HepG2 (cell line): ENCODE measurements around the gene EPHB6. TPM values are rescaled to one million over a fixed set of nuclear protein-coding genes. Genes with fewer than 3 reads are reported as not detected.

ENCODE experiments used
- ATAC-seq: fragments of 200-7000 bp; cut with Tn5 transposase; 3 replicates; pipeline ENCODE4 v1.9.1; 2020; ENCODE audit warnings: mild to moderate bottlenecking, moderate library complexity
- BruUV-seq: library from RNA; stranded (reverse); fragments of 400-500 nt; replicated peaks from 2 replicates; lab custom pipeline; 2021; lab: Mats Ljungman, UMichigan
- CTCF ChIA-PET: fragments of 300-600 bp; formaldehyde crosslinking; extraction: SDS; loops from one replicate; lab custom pipeline; 2021; ENCODE audit warnings: low total read pairs, inconsistent platforms, low intra/inter-chr PET ratio; lab: Yijun Ruan, JAX
- POLR2A ChIA-PET: fragments of 350-600 bp; sonication (Branson Sonifier 250); formaldehyde crosslinking; loops from one replicate; lab custom pipeline; 2020; ENCODE audit warnings: antibody characterized with exemption, inconsistent platforms; lab: Yijun Ruan, JAX
- DNase-seq: peaks from one replicate; pipeline ENCODE4 v3.0.0-alpha.2; 2015; ENCODE audit warnings: low spot score
- FAIRE-seq: peaks from 3 replicates; lab custom pipeline; 2011; peaks lifted over from hg19 to GRCh38; lab: Jason Lieb, UNC
- H2AFZ ChIP-seq: one replicate; pipeline ENCODE4 v1.6.1; 2011; ENCODE audit warnings: low read length, inconsistent platforms
- H3K27ac ChIP-seq: fragments of 300-600 bp; 3 replicates; pipeline ENCODE4 v1.8.0; 2011; ENCODE audit warnings: mixed run types, mild to moderate bottlenecking, mixed read lengths, low read length, inconsistent platforms; ENCODE audit not compliant: insufficient read depth; ENCODE audit errors: extremely low read length
- H3K27me3 ChIP-seq, 2 experiments: fragments of 200-600 bp in 1 of 2; 2 replicates in 1 of 2; 3 replicates in 1 of 2; pipeline versions ENCODE4 v1.6.0 to v1.8.0; 2011; ENCODE audit warnings: low read length in 2 of 2, mild to moderate bottlenecking in 2 of 2, moderate library complexity in 2 of 2, inconsistent platforms in 1 of 2; ENCODE audit not compliant: insufficient read depth in 2 of 2, control insufficient read depth in 1 of 2
- H3K36me3 ChIP-seq, 2 experiments: fragments of 200-600 bp in 1 of 2; replicated peaks in 1 of 2; 2 replicates in 1 of 2; 3 replicates in 1 of 2; pipeline versions ENCODE4 v1.5.1 to v1.8.0; 2011; ENCODE audit warnings: low read length in 2 of 2, inconsistent platforms in 1 of 2; ENCODE audit not compliant: insufficient read depth in 2 of 2, control insufficient read depth in 1 of 2
- H3K4me1 ChIP-seq: 2 replicates; pipeline ENCODE4 v1.5.1; 2012; ENCODE audit warnings: low read length, inconsistent platforms; ENCODE audit not compliant: insufficient read depth
- H3K4me2 ChIP-seq: 2 replicates; pipeline ENCODE4 v1.6.0; 2011; ENCODE audit warnings: low read depth, low read length, inconsistent platforms
- H3K4me3 ChIP-seq, 3 experiments: fragments of 200-600 bp in 1 of 3; sonication (generic), shearing (Covaris generic) in 1 of 3; replicated peaks in 1 of 3; 2 replicates each; pipeline ENCODE4 v1.5.1; 2011 to 2016; ENCODE audit warnings: low read length in 3 of 3, inconsistent platforms in 2 of 3, low read depth in 2 of 3, mild to moderate bottlenecking in 2 of 3, control low read depth in 1 of 3, mixed read lengths in 1 of 3; ENCODE audit not compliant: insufficient read depth in 1 of 3
- H3K79me2 ChIP-seq: one replicate; pipeline ENCODE4 v1.6.1; 2011; ENCODE audit warnings: low read length, inconsistent platforms; ENCODE audit not compliant: insufficient read depth
- H3K9ac ChIP-seq: 2 replicates; pipeline ENCODE4 v1.6.0; 2011; ENCODE audit warnings: mild to moderate bottlenecking, low read depth, low read length, inconsistent platforms; ENCODE audit not compliant: insufficient read depth
- H3K9me3 ChIP-seq: 2 replicates; pipeline ENCODE4 v1.5.1; 2012; ENCODE audit warnings: mild to moderate bottlenecking, low read length
- H4K20me1 ChIP-seq: 2 replicates; pipeline ENCODE4 v1.6.0; 2011; ENCODE audit warnings: inconsistent platforms, mild to moderate bottlenecking, low read length, moderate library complexity; ENCODE audit not compliant: insufficient read depth
- POLR2G ChIP-seq: fragments of 200-400 bp; formaldehyde crosslinking; IDR thresholded peaks from 2 replicates; pipeline ENCODE4 v1.6.1; 2018; ENCODE audit warnings: mild to moderate bottlenecking, low read depth, low read length, moderate library complexity
- PTBP1 ChIP-seq: fragments of 200-400 bp; formaldehyde crosslinking; IDR thresholded peaks from 2 replicates; pipeline ENCODE4 v1.6.1; 2018; ENCODE audit warnings: low read length, low read depth; ENCODE audit not compliant: poor library complexity, severe bottlenecking
- SP4 ChIP-seq: sonication (generic); formaldehyde crosslinking; IDR thresholded peaks from 2 replicates; pipeline ENCODE4 v1.8.1; 2023; ENCODE audit warnings: mild to moderate bottlenecking, missing genetic modification reagents
- WGBS: methylation state at CpG from one replicate; pipeline ENCODE4 v1.1.6; 2017; ENCODE audit warnings: low lambda C conversion rate; 5-methylcytosine and 5-hydroxymethylcytosine counted together
- in situ Hi-C: cut with HindIII; loops from 2 replicates; pipeline ENCODE4 v1.10.0; 2017; ENCODE audit warnings: low pct_unique_long_range_greater_than_20kb; ENCODE audit not compliant: extremely low pct_ligation_motif_present
- intact Hi-C: fragments of 100-400 bp; cut with micrococcal nuclease; formaldehyde crosslinking; loops from one replicate; pipeline ENCODE4 v1.10.0; 2022; ENCODE audit not compliant: unreplicated experiment
- polyA plus RNA-seq, 8 experiments: library from polyadenylated mRNA; depleted of rRNA in 3 of 8; stranded (reverse) in 7 of 8; unstranded in 1 of 8; fragments of >200 nt; fragmentation: Illumina TruSeq in 4 of 8; extraction: Trizol in 4 of 8; gene quantifications; 2 replicates each; pipeline versions ENCODE4 v1.2.1 to v1.2.3, GENCODE V29; 2011 to 2016; ENCODE audit warnings: low read depth in 4 of 8, missing spikeins in 1 of 8, mixed read lengths in 1 of 8; ENCODE audit not compliant: insufficient read depth in 1 of 8
- total RNA-seq, 5 experiments: library from RNA; depleted of rRNA; stranded (reverse); fragments of >200 nt; fragmentation: Illumina TruSeq; extraction: Trizol; gene quantifications; 2 replicates each; pipeline ENCODE4 v1.2.3, GENCODE V29; 2016; ENCODE audit warnings: low read depth in 1 of 5
- TF ChIP-seq, protein P1 (sequence below): sonication (generic); formaldehyde crosslinking; IDR thresholded peaks from 2 replicates; pipeline ENCODE4 v1.8.1; 2023; ENCODE audit warnings: missing genetic modification reagents, mild to moderate bottlenecking, borderline replicate concordance
- TF ChIP-seq, protein P2 (sequence below): sonication (generic); formaldehyde crosslinking; IDR thresholded peaks from 2 replicates; pipeline ENCODE4 v1.4.0; 2020; ENCODE audit warnings: missing genetic modification reagents
- TF ChIP-seq, protein P3 (sequence below): sonication (generic); formaldehyde crosslinking; IDR thresholded peaks from 2 replicates; pipeline ENCODE4 v1.4.0; 2020; ENCODE audit warnings: missing genetic modification reagents

The EPHB6 gene
- total and polyA plus RNA-seq, 2 of the 13 experiments (the other 11 are each of a cell fraction or from before 2014, with no cell fraction given) = not detected

DNA sequence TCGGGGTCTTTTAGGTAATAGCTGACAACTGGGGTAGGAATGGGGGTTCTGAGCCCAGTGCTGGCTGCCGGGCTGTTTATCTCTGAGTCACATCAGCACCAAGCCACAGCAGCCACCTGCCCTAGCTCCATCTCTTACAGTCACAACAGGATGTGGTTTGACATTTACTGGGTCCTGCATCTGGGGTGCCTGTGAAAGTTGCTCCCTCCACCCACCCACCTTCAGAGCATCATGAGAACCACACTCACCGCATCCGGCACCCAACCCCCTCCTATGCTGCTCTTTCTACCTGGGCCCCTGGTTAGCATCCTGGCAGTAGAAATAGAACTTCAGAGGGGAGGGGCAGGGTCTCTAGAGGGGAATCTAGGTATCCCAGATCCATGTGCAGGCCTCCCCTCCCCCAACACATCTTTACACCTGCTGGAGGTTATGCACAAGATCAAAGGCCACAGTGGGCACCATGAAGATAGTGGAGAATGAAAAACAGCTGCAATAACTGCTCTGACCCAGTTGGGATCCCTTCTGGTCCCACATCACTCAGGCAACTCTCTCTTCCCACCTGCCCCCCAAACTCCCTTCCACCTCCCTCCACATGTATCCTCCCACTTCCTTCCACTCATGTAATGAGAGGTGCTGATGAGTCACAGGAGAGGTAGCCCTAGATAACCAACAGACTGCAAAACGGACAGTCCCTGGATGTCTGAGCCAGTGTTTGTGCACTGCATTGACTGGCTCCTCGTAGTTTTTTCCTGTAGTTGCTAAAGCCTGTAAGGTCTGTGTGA is 45.9 kb upstream of the EPHB6 start:
- intact Hi-C loops (no loop called here), in situ Hi-C loops (no loop called here)
- 26% methylated on average over 5 of the region's 6 CpGs for WGBS
- H4K20me1 ChIP-seq = no peaks in the 10 kb centered on the region
- FAIRE-seq (no peak), ATAC-seq (no peak), DNase-seq (no peak)
- no peak overlapping the region for H3K27ac ChIP-seq
- no TSS peak for BruUV-seq
- CTCF ChIA-PET = no interaction called here
- H3K4me2 ChIP-seq = no peak overlapping the region
- H3K79me2 ChIP-seq = no peaks in the 10 kb centered on the region
- H3K9ac ChIP-seq = no peak overlapping the region
- H2AFZ ChIP-seq = no peak overlapping the region
- H3K9me3 ChIP-seq = no peaks in the 10 kb centered on the region
- no peaks in the 10 kb centered on the region for H3K36me3 ChIP-seq
- H3K4me3 ChIP-seq = no peak overlapping the region
- H3K4me1 ChIP-seq = no peaks in the 10 kb centered on the region
- TF ChIP-seq POLR2G (no peak), PTBP1 (no peak)
- TF ChIP-seq, all 625 proteins: peak for 0
- POLR2A ChIA-PET = no interaction called here
- H3K27me3 ChIP-seq = no peaks in the 10 kb centered on the region

DNA sequence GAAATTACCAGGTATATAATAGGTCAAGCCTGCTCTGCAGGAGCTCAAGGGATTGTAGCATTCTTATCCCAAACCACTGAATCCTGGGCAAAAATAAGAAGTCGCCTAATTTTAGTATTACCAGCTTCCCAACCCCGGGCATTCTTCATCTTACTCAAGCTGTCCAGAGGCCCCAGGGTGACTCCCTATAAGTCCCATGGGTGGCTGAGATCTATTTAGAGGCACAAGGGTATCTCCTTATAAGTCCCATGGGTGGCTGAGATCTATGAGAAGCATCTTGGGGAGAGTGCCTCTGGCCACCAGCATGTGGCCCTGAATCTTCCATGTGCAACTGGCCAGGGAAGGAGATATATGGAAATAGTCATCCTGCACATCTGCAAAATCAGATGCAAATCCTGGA is 45.2 kb upstream of the EPHB6 start:
- DNase-seq = no peak
- TF ChIP-seq SP4 = no peak
- TF ChIP-seq, protein P1, sequence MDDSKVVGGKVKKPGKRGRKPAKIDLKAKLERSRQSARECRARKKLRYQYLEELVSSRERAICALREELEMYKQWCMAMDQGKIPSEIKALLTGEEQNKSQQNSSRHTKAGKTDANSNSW (CRISPR knock-in tag) = no peak
- TF ChIP-seq, protein P2, sequence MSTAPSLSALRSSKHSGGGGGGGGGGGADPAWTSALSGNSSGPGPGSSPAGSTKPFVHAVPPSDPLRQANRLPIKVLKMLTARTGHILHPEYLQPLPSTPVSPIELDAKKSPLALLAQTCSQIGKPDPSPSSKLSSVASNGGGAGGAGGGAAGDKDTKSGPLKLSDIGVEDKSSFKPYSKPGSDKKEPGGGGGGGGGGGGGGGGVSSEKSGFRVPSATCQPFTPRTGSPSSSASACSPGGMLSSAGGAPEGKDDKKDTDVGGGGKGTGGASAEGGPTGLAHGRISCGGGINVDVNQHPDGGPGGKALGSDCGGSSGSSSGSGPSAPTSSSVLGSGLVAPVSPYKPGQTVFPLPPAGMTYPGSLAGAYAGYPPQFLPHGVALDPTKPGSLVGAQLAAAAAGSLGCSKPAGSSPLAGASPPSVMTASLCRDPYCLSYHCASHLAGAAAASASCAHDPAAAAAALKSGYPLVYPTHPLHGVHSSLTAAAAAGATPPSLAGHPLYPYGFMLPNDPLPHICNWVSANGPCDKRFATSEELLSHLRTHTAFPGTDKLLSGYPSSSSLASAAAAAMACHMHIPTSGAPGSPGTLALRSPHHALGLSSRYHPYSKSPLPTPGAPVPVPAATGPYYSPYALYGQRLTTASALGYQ (CRISPR knock-in tag) = no peak
- TF ChIP-seq, protein P3, sequence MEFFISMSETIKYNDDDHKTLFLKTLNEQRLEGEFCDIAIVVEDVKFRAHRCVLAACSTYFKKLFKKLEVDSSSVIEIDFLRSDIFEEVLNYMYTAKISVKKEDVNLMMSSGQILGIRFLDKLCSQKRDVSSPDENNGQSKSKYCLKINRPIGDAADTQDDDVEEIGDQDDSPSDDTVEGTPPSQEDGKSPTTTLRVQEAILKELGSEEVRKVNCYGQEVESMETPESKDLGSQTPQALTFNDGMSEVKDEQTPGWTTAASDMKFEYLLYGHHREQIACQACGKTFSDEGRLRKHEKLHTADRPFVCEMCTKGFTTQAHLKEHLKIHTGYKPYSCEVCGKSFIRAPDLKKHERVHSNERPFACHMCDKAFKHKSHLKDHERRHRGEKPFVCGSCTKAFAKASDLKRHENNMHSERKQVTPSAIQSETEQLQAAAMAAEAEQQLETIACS = no peak
- H4K20me1 ChIP-seq = no peaks in the 10 kb centered on the region
- H3K4me1 ChIP-seq = no peaks in the 10 kb centered on the region
- ChIA-PET POLR2A (no interaction called here), CTCF (no interaction called here)
- H3K27ac ChIP-seq = no peak overlapping the region
- H3K79me2 ChIP-seq = no peaks in the 10 kb centered on the region
- no peaks in the 10 kb centered on the region for H3K9me3 ChIP-seq
- 31% methylated on average over 2 of the region's 2 CpGs for WGBS
- no peaks in the 10 kb centered on the region for H3K27me3 ChIP-seq
- in situ Hi-C loops (no loop called here), intact Hi-C loops (loop anchor here (5.0 kb wide), 1 partner anchor 1387 kb away; no protein-coding TSS in a partner anchor)
- no peak for FAIRE-seq
- H3K36me3 ChIP-seq = no peaks in the 10 kb centered on the region
- H2AFZ ChIP-seq = no peak overlapping the region
- no peak overlapping the region for H3K4me3 ChIP-seq
- BruUV-seq = no TSS peak
- ATAC-seq = no peak
- H3K4me2 ChIP-seq = no peak overlapping the region
- H3K9ac ChIP-seq = no peak overlapping the region
